ENCODE results near the gene MAP3K14.

The MAP3K14 gene

GRCh38 chr17:45235416-45236281, 81.2 kb downstream of the MAP3K14 start:
- peak in 2 of 3 experiments; percentile 56 to 69 for DNase-seq (ENCODE audit: low read depth in 3 of 3)

GRCh38 chr17:45234641-45235415, 82.0 kb downstream of the MAP3K14 start:
- no peak for DNase-seq (ENCODE audit: low read depth in 3 of 3)

GRCh38 chr17:45233423-45233924, 83.3 kb downstream of the MAP3K14 start:
- DNase-seq (ENCODE audit: low read depth in 3 of 3), result no peak

- no peak for DNase-seq (ENCODE audit: low read depth in 3 of 3)
Observed at GRCh38 chr17:45232514-45233422, 84.1 kb downstream of the MAP3K14 start.

- no peak for DNase-seq (ENCODE audit: low read depth in 3 of 3)
Observed at GRCh38 chr17:45231481-45232116, 85.2 kb downstream of the MAP3K14 start.

GRCh38 chr17:45230787-45231480, 85.9 kb downstream of the MAP3K14 start:
- DNase-seq (ENCODE audit: low read depth in 3 of 3), result no peak

GRCh38 chr17:45230410-45230786, 86.4 kb downstream of the MAP3K14 start:
- no peak for DNase-seq (ENCODE audit: low read depth in 3 of 3)

- no peak for DNase-seq (ENCODE audit: low read depth in 3 of 3)
Observed at GRCh38 chr17:45229681-45230409, 87.0 kb downstream of the MAP3K14 start.

- peak; percentile 62 to 78 (median 63) for DNase-seq (ENCODE audit: low read depth in 3 of 3)
Observed at GRCh38 chr17:45228763-45229539, 87.9 kb downstream of the MAP3K14 start.

GRCh38 chr17:45227926-45228762, 88.7 kb downstream of the MAP3K14 start:
- no peak for DNase-seq (ENCODE audit: low read depth in 3 of 3)

- DNase-seq (ENCODE audit: low read depth in 3 of 3), result no peak
Observed at GRCh38 chr17:45227101-45227925, 89.5 kb downstream of the MAP3K14 start.

- DNase-seq (ENCODE audit: low read depth in 3 of 3), result no peak
Observed at GRCh38 chr17:45226576-45226975, 90.2 kb downstream of the MAP3K14 start.

- peak; percentile 85 to 94 (median 92) for DNase-seq (ENCODE audit: low read depth in 3 of 3)
Observed at GRCh38 chr17:45225964-45226530, 90.8 kb downstream of the MAP3K14 start.

- no peak for DNase-seq (ENCODE audit: low read depth in 3 of 3)
Observed at GRCh38 chr17:45225051-45225700, 91.6 kb downstream of the MAP3K14 start.

GRCh38 chr17:45224671-45225050, 92.2 kb downstream of the MAP3K14 start:
- DNase-seq (ENCODE audit: low read depth in 3 of 3), result no peak
